GM19023 (cell line): ENCODE measurements around the gene IFT88.

Experiments used
- ATAC-seq: cut with Tn5 transposase; IDR thresholded peaks from one replicate; pipeline ENCODE4 v1.9.1; 2021; ENCODE audit warnings: mild to moderate bottlenecking, moderate library complexity; ENCODE audit not compliant: unreplicated experiment

The IFT88 gene

GRCh38 chr13:20565115-20565736 is 1.7 kb upstream of the IFT88 start:
- ATAC-seq = no peak

- ATAC-seq = peak; percentile 47
Observed at GRCh38 chr13:20566468-20566897, 474 bp upstream of the IFT88 start.

GRCh38 chr13:20567881-20568528 is 1.0 kb downstream of the IFT88 start:
- ATAC-seq = no peak

- no peak for ATAC-seq
Observed at GRCh38 chr13:20570517-20570916, 3.6 kb downstream of the IFT88 start.

- no peak for ATAC-seq
Observed at GRCh38 chr13:20571676-20572075, 4.7 kb downstream of the IFT88 start.

GRCh38 chr13:20573186-20573585 is 6.2 kb downstream of the IFT88 start:
- no peak for ATAC-seq

GRCh38 chr13:20573636-20574035 is 6.7 kb downstream of the IFT88 start:
- no peak for ATAC-seq

- no peak for ATAC-seq
Observed at GRCh38 chr13:20579191-20579590, 12.2 kb downstream of the IFT88 start.

- ATAC-seq = no peak
Observed at GRCh38 chr13:20580257-20580656, 13.3 kb downstream of the IFT88 start.

- no peak for ATAC-seq
Observed at GRCh38 chr13:20582026-20582425, 15.1 kb downstream of the IFT88 start.

- no peak for ATAC-seq
Observed at GRCh38 chr13:20583803-20584293, 16.9 kb downstream of the IFT88 start.

- ATAC-seq = no peak
Observed at GRCh38 chr13:20585371-20585770, 18.4 kb downstream of the IFT88 start.

GRCh38 chr13:20588529-20589110 is 21.7 kb downstream of the IFT88 start:
- ATAC-seq = no peak

- ATAC-seq = no peak
Observed at GRCh38 chr13:20590561-20590960, 23.6 kb downstream of the IFT88 start.

- ATAC-seq = no peak
Observed at GRCh38 chr13:20592606-20593005, 25.6 kb downstream of the IFT88 start.

- ATAC-seq = no peak
Observed at GRCh38 chr13:20594280-20594679, 27.3 kb downstream of the IFT88 start.

GRCh38 chr13:20607015-20607414 is 40.1 kb downstream of the IFT88 start:
- ATAC-seq = no peak

- ATAC-seq = no peak
Observed at GRCh38 chr13:20608438-20609020, 41.6 kb downstream of the IFT88 start.

- ATAC-seq = no peak
Observed at GRCh38 chr13:20609145-20609544, 42.2 kb downstream of the IFT88 start.

- ATAC-seq = no peak
Observed at GRCh38 chr13:20610006-20610405, 43.0 kb downstream of the IFT88 start.

GRCh38 chr13:20616059-20616797 is 49.3 kb downstream of the IFT88 start:
- ATAC-seq = no peak
